IPS-15b (cell line): Measurements from ENCODE around the gene ARID1A.

Experiments
- H3K27me3 ChIP-seq: one replicate; pipeline ENCODE4 v1.6.1; 2013; ENCODE audit warnings: low read length; ENCODE audit not compliant: control insufficient read depth, insufficient read depth
- H3K36me3 ChIP-seq: one replicate; pipeline ENCODE4 v1.6.1; 2013; ENCODE audit warnings: low read length; ENCODE audit not compliant: control insufficient read depth, insufficient read depth
- H3K4me1 ChIP-seq: one replicate; pipeline ENCODE4 v1.6.1; 2013; ENCODE audit warnings: mild to moderate bottlenecking, low read length; ENCODE audit not compliant: control insufficient read depth, insufficient read depth
- H3K4me3 ChIP-seq: one replicate; pipeline ENCODE4 v1.5.1; 2013; ENCODE audit warnings: low read depth, low read length
- H3K9ac ChIP-seq: one replicate; pipeline ENCODE4 v1.6.1; 2013; ENCODE audit warnings: low read depth, mild to moderate bottlenecking, low read length
- H3K9me3 ChIP-seq: one replicate; pipeline ENCODE4 v1.6.1; 2013; ENCODE audit warnings: mild to moderate bottlenecking, low read length; ENCODE audit not compliant: control insufficient read depth, insufficient read depth

Gene ARID1A

DNA sequence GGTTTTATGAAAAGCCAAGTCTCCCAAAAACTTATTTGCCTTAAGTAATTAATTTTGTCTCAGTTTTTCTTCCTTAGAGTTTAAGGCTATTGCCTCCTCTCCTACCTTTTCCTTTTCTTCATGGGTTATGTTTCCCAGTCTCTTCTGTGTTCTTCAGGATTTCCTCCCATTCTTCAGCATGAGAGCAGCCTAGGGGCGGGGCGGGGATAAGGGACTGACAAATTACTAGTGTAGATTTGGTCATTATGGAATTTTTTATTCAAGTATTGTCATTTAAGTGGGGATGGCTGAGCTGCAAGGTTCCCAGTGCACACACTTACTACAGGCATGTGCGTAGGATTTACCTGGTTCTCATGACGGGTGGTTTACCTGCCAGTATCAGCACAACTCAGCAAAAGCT, 56.7 kb downstream of the ARID1A start:
- no peaks in the 10 kb centered on the region for H3K27me3 ChIP-seq
- peaks cover 21% of the 10 kb centered on the region for H3K36me3 ChIP-seq
- no peaks in the 10 kb centered on the region for H3K9me3 ChIP-seq
- H3K4me3 ChIP-seq = no peak overlapping the region
- H3K4me1 ChIP-seq = no peaks in the 10 kb centered on the region
- H3K9ac ChIP-seq = no peak overlapping the region

GRCh38 chr1:26754086-26754874, 58.5 kb downstream of the ARID1A start:
- Histone ChIP-seq H3K4me3 (no peak overlapping the region), H3K27me3 (no peaks in the 10 kb centered on the region), H3K36me3 (peaks cover 28% of the 10 kb centered on the region), H3K9ac (no peak overlapping the region), H3K4me1 (no peaks in the 10 kb centered on the region), H3K9me3 (no peaks in the 10 kb centered on the region)

- H3K4me3 ChIP-seq = no peak overlapping the region
- peaks cover 43% of the 10 kb centered on the region for H3K36me3 ChIP-seq
These were observed 62.5 kb downstream of the ARID1A start for GRCh38 chr1:26758358-26758757.

DNA sequence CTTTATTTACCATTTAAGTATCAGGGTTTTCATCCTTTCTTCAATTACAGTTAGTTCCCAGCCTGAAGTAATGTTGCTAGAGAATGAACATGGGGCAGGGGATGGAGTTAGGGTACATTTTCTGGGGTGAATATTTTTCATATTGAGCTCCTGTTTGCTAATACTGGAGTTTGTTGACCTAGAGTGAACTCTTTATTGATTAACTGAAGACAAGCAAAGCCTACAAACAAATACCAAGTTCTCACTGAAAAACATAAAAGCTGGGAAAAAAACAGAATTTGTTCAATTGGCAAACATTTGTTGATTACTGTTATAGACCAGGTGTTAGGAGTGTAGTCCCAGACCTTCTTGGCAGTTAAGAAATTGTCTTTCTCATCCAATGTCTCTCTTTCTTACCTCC, 63.7 kb downstream of the ARID1A start:
- Histone ChIP-seq H3K4me3 (no peak overlapping the region), H3K27me3 (no peaks in the 10 kb centered on the region), H3K36me3 (peaks cover 40% of the 10 kb centered on the region), H3K4me1 (no peaks in the 10 kb centered on the region), H3K9me3 (no peaks in the 10 kb centered on the region), H3K9ac (no peak overlapping the region)

More at GRCh38 chr1:26758358-26758757, 62.5 kb downstream of the ARID1A start:
- no peaks in the 10 kb centered on the region for H3K27me3 ChIP-seq
- H3K9me3 ChIP-seq = no peaks in the 10 kb centered on the region
- no peaks in the 10 kb centered on the region for H3K4me1 ChIP-seq
- no peak overlapping the region for H3K9ac ChIP-seq

DNA sequence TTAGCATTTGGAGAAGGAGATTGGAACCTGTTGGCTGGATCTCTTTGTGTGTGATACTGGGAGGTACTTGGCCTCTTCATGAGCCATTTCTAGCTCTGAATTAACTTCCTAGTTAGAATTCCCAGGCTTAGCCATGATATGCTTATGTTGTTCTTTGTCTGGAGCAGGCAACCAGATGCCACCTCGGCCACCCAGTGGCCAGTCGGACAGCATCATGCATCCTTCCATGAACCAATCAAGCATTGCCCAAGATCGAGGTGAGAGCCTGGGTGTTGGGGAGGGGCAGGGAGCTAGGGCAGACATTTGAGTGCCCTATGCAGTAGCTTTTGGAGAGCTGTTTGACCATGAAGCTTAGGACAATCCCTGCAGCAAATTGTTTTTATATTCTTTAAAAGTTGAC, 65.4 kb downstream of the ARID1A start:
- H3K9ac ChIP-seq = no peak overlapping the region
- peaks cover 41% of the 10 kb centered on the region for H3K36me3 ChIP-seq
- no peaks in the 10 kb centered on the region for H3K9me3 ChIP-seq
- no peaks in the 10 kb centered on the region for H3K4me1 ChIP-seq
- H3K4me3 ChIP-seq = no peak overlapping the region
- H3K27me3 ChIP-seq = no peaks in the 10 kb centered on the region

GRCh38 chr1:26767714-26768113, 71.9 kb downstream of the ARID1A start:
- H3K4me3 ChIP-seq = no peak overlapping the region
- H3K27me3 ChIP-seq = no peaks in the 10 kb centered on the region
- H3K4me1 ChIP-seq = peaks cover 2% of the 10 kb centered on the region
- H3K9ac ChIP-seq = no peak overlapping the region
- peaks cover 67% of the 10 kb centered on the region for H3K36me3 ChIP-seq
- H3K9me3 ChIP-seq = no peaks in the 10 kb centered on the region

DNA sequence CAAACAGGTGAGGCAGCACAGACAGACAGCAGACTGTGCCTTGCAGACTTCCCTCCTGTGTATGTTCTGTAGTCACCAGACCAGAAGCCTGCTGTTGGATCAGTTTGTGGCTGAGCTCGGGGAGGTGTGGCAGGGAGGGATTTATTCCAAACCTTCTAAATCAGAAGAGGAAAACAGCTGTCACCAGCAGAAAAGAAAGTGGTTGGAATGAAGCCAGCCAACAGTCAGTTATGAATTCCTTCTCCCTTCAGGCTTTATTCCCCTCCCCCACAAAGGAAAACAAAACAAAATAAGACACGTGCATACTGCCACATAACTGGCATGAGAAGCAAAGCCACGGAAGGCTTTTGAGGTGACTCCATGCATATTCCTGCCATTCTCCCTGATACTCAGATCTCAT, 72.9 kb downstream of the ARID1A start:
- no peaks in the 10 kb centered on the region for H3K9me3 ChIP-seq
- H3K4me3 ChIP-seq = no peak overlapping the region
- no peak overlapping the region for H3K9ac ChIP-seq
- H3K27me3 ChIP-seq = no peaks in the 10 kb centered on the region
- peaks cover 2% of the 10 kb centered on the region for H3K4me1 ChIP-seq
- H3K36me3 ChIP-seq = peaks cover 69% of the 10 kb centered on the region

- no peak overlapping the region for H3K4me3 ChIP-seq
- no peaks in the 10 kb centered on the region for H3K27me3 ChIP-seq
- peaks cover 2% of the 10 kb centered on the region for H3K4me1 ChIP-seq
- H3K9me3 ChIP-seq = no peaks in the 10 kb centered on the region
- H3K36me3 ChIP-seq = peaks cover 84% of the 10 kb centered on the region
- H3K9ac ChIP-seq = no peak overlapping the region
These were observed 75.4 kb downstream of the ARID1A start for GRCh38 chr1:26771285-26771642.

- Histone ChIP-seq H3K9me3 (no peaks in the 10 kb centered on the region), H3K4me1 (peaks cover 2% of the 10 kb centered on the region), H3K36me3 (peaks cover 85% of the 10 kb centered on the region), H3K4me3 (no peak overlapping the region), H3K27me3 (no peaks in the 10 kb centered on the region), H3K9ac (no peak overlapping the region)
These were observed 76.0 kb downstream of the ARID1A start for GRCh38 chr1:26771643-26772321.

GRCh38 chr1:26772687-26773086, 76.9 kb downstream of the ARID1A start:
- H3K9ac ChIP-seq = no peak overlapping the region
- H3K9me3 ChIP-seq = no peaks in the 10 kb centered on the region
- H3K36me3 ChIP-seq = peaks cover 83% of the 10 kb centered on the region
- H3K4me1 ChIP-seq = peaks cover 2% of the 10 kb centered on the region
- H3K4me3 ChIP-seq = no peak overlapping the region
- H3K27me3 ChIP-seq = no peaks in the 10 kb centered on the region

GRCh38 chr1:26774462-26774861, 78.6 kb downstream of the ARID1A start:
- H3K9ac ChIP-seq = no peak overlapping the region

DNA sequence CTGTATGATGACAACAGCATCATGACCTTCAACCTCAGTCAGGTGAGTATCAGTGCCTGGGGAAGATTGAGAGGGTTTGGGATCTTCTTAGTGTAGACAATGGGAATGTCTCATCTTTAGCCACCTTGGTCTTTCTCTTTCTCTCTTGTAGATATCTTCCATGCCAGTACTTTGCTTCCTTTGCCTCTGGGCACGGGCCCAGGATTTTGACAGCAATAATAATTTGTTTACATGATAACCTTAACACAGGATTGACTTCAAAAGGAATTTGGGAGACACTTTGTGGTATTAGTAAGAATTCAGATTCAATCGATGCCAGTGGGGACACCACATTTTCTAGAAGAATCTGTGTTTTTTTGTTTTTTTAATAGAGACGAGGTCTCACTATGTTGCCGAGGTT, 79.9 kb downstream of the ARID1A start:
- Histone ChIP-seq H3K9ac (no peak overlapping the region), H3K4me1 (peaks cover 2% of the 10 kb centered on the region), H3K27me3 (no peaks in the 10 kb centered on the region), H3K4me3 (no peak overlapping the region), H3K36me3 (peaks cover 82% of the 10 kb centered on the region), H3K9me3 (no peaks in the 10 kb centered on the region)

More at GRCh38 chr1:26774462-26774861, 78.6 kb downstream of the ARID1A start:
- Histone ChIP-seq H3K4me1 (peaks cover 2% of the 10 kb centered on the region), H3K4me3 (no peak overlapping the region), H3K9me3 (no peaks in the 10 kb centered on the region), H3K27me3 (no peaks in the 10 kb centered on the region), H3K36me3 (peaks cover 82% of the 10 kb centered on the region)
